Neural progenitor cell (in vitro differentiated cells): ENCODE data around the gene PIP4K2A. TPM values are rescaled to one million over a fixed set of nuclear protein-coding genes. Genes with fewer than 3 reads are reported as not detected.
A peak's percentile ranks its signal among the peaks of the same experiment; 100 is the strongest.

Experiments used
- DNase-seq: peaks from one replicate; pipeline ENCODE4 v3.0.0-alpha.2; 2016; ENCODE audit warnings: low spot score
- H2AFZ ChIP-seq: fragments of 200-600 bp; sonication (generic); replicated peaks from 2 replicates; pipeline ENCODE4 v1.6.1; 2016; ENCODE audit warnings: antibody characterized with exemption
- H3F3A ChIP-seq: fragments of 200-600 bp; sonication (generic); 2 replicates; pipeline ENCODE4 v1.6.1; 2016; ENCODE audit warnings: antibody characterized with exemption, low read depth
- H3K27ac ChIP-seq: fragments of 200-600 bp; sonication (generic); 2 replicates; pipeline ENCODE4 v1.5.1; 2016; ENCODE audit warnings: mild to moderate bottlenecking
- H3K27me3 ChIP-seq: fragments of 200-600 bp; sonication (generic); 2 replicates; pipeline ENCODE4 v1.6.1; 2016; ENCODE audit warnings: mild to moderate bottlenecking, moderate library complexity
- H3K36me3 ChIP-seq: fragments of 200-600 bp; sonication (generic); 2 replicates; pipeline ENCODE4 v1.5.1; 2016
- H3K4me1 ChIP-seq: fragments of 200-600 bp; sonication (generic); 2 replicates; pipeline ENCODE4 v1.6.1; 2016; ENCODE audit warnings: mixed run types
- H3K4me2 ChIP-seq: fragments of 200-600 bp; sonication (generic); 2 replicates; pipeline ENCODE4 v1.6.1; 2016
- H3K4me3 ChIP-seq: fragments of 200-600 bp; sonication (generic); 2 replicates; pipeline ENCODE4 v1.5.1; 2016
- H3K79me2 ChIP-seq: fragments of 200-600 bp; sonication (generic); 2 replicates; pipeline ENCODE4 v1.6.1; 2016; ENCODE audit warnings: low read depth
- H3K9ac ChIP-seq: fragments of 200-600 bp; sonication (generic); 2 replicates; pipeline ENCODE4 v1.6.1; 2016
- H3K9me3 ChIP-seq: fragments of 200-600 bp; sonication (generic); 2 replicates; pipeline ENCODE4 v1.5.1; 2016; ENCODE audit warnings: low read depth
- H4K20me1 ChIP-seq: fragments of 200-600 bp; sonication (generic); 2 replicates; pipeline ENCODE4 v1.6.1; 2016; ENCODE audit warnings: low read depth
- H3K27ac Mint-ChIP-seq: 3 replicates; pipeline ENCODE4 v1.8.0; 2021; ENCODE audit warnings: mixed read lengths
- H3K27me3 Mint-ChIP-seq: 2 replicates; pipeline ENCODE4 v1.8.0; 2022; ENCODE audit warnings: low read depth, mild to moderate bottlenecking, inconsistent platforms, moderate library complexity, mixed read lengths; ENCODE audit not compliant: insufficient read depth
- H3K36me3 Mint-ChIP-seq: 3 replicates; pipeline ENCODE4 v1.8.0; 2021; ENCODE audit warnings: mixed read lengths
- H3K4me1 Mint-ChIP-seq: 3 replicates; pipeline ENCODE4 v1.8.0; 2021; ENCODE audit warnings: mixed read lengths
- H3K4me3 Mint-ChIP-seq: 3 replicates; pipeline ENCODE4 v1.8.0; 2021; ENCODE audit warnings: mild to moderate bottlenecking, moderate library complexity, mixed read lengths
- H3K9me3 Mint-ChIP-seq: 3 replicates; pipeline ENCODE4 v1.8.0; 2020; ENCODE audit warnings: mixed read lengths
- CTCF ChIP-seq: fragments of 200-600 bp; sonication (generic); IDR thresholded peaks from 2 replicates; pipeline ENCODE4 v1.5.1; 2017; ENCODE audit warnings: antibody characterized with exemption, mild to moderate bottlenecking
- EZH2 ChIP-seq: fragments of 200-600 bp; sonication (generic); IDR thresholded peaks from 2 replicates; pipeline ENCODE4 v1.6.1; 2017; ENCODE audit warnings: antibody characterized with exemption, mild to moderate bottlenecking, moderate library complexity
- EZH2phosphoT487 ChIP-seq: fragments of 200-600 bp; sonication (generic); IDR thresholded peaks from 2 replicates; pipeline ENCODE4 v1.6.1; 2017; ENCODE audit warnings: antibody characterized with exemption
- total RNA-seq: library from RNA; depleted of rRNA; stranded (reverse); fragments of >200 nt; gene quantifications from 2 replicates; pipeline ENCODE4 v1.2.3, GENCODE V29; 2015; ENCODE audit warnings: low replicate concordance

The PIP4K2A gene
- total RNA-seq, 1 donor from 2014 or later, result 37.6 TPM

- H3K4me2 ChIP-seq, result no peak overlapping the region
- DNase-seq, result no peak
- H2AFZ ChIP-seq, result no peak overlapping the region
- Mint-ChIP-seq H3K9me3 (peaks cover 5% of the 10 kb centered on the region), H3K27me3 (no peaks in the 10 kb centered on the region), H3K4me1 (peaks cover 53% of the 10 kb centered on the region), H3K27ac (no peak overlapping the region), H3K36me3 (peaks cover 3% of the 10 kb centered on the region), H3K4me3 (no peak overlapping the region)
- H3K79me2 ChIP-seq, result peaks cover 44% of the 10 kb centered on the region
- no peaks in the 10 kb centered on the region for H3K9me3 ChIP-seq
- H4K20me1 ChIP-seq, result peaks cover 5% of the 10 kb centered on the region
- peaks cover 46% of the 10 kb centered on the region for H3K4me1 ChIP-seq
- peaks cover 13% of the 10 kb centered on the region for H3F3A ChIP-seq
- no peaks in the 10 kb centered on the region for H3K36me3 ChIP-seq
- no peak overlapping the region for H3K9ac ChIP-seq
- no peak for TF ChIP-seq EZH2
- peak; percentile 24 for TF ChIP-seq CTCF
- H3K27ac ChIP-seq, result no peak overlapping the region
- H3K4me3 ChIP-seq, result no peak overlapping the region
- H3K27me3 ChIP-seq, result no peaks in the 10 kb centered on the region
These were observed 96.9 kb downstream of the PIP4K2A start for GRCh38 chr10:22617516-22617915.

- peaks cover 53% of the 10 kb centered on the region for H3K4me1 Mint-ChIP-seq
- Histone ChIP-seq H3K36me3 (no peaks in the 10 kb centered on the region), H3K79me2 (peaks cover 44% of the 10 kb centered on the region), H3K9me3 (no peaks in the 10 kb centered on the region), H4K20me1 (peaks cover 5% of the 10 kb centered on the region), H3K4me3 (no peak overlapping the region), H2AFZ (no peak overlapping the region), H3K9ac (no peak overlapping the region), H3K27ac (no peak overlapping the region), H3K27me3 (no peaks in the 10 kb centered on the region), H3K4me1 (peaks cover 46% of the 10 kb centered on the region), H3K4me2 (no peak overlapping the region), H3F3A (peaks cover 13% of the 10 kb centered on the region)
- no peaks in the 10 kb centered on the region for H3K27me3 Mint-ChIP-seq
- no peak overlapping the region for H3K4me3 Mint-ChIP-seq
- peaks cover 5% of the 10 kb centered on the region for H3K9me3 Mint-ChIP-seq
- H3K27ac Mint-ChIP-seq, result no peak overlapping the region
- H3K36me3 Mint-ChIP-seq, result peaks cover 3% of the 10 kb centered on the region
- TF ChIP-seq EZH2, result no peak
- TF ChIP-seq CTCF, result no peak
- TF ChIP-seq EZH2phosphoT487, result no peak
- DNase-seq, result no peak
These were observed 97.3 kb downstream of the PIP4K2A start for GRCh38 chr10:22617051-22617450.

- no peaks in the 10 kb centered on the region for H3K27me3 Mint-ChIP-seq
- H3K4me2 ChIP-seq, result no peak overlapping the region
- peaks cover 5% of the 10 kb centered on the region for H4K20me1 ChIP-seq
- no peak for DNase-seq
- H3K27ac ChIP-seq, result no peak overlapping the region
- no peaks in the 10 kb centered on the region for H3K27me3 ChIP-seq
- no peak overlapping the region for H2AFZ ChIP-seq
- peaks cover 41% of the 10 kb centered on the region for H3K4me1 ChIP-seq
- peaks cover 2% of the 10 kb centered on the region for H3K9me3 Mint-ChIP-seq
- peaks cover 13% of the 10 kb centered on the region for H3F3A ChIP-seq
- peaks cover 47% of the 10 kb centered on the region for H3K4me1 Mint-ChIP-seq
- TF ChIP-seq EZH2, result no peak
- no peak for TF ChIP-seq CTCF
- no peak for TF ChIP-seq EZH2phosphoT487
- peaks cover 2% of the 10 kb centered on the region for H3K36me3 Mint-ChIP-seq
- no peak overlapping the region for H3K4me3 Mint-ChIP-seq
- H3K79me2 ChIP-seq, result peaks cover 49% of the 10 kb centered on the region
- no peaks in the 10 kb centered on the region for H3K9me3 ChIP-seq
- H3K27ac Mint-ChIP-seq, result no peak overlapping the region
- no peaks in the 10 kb centered on the region for H3K36me3 ChIP-seq
- H3K4me3 ChIP-seq, result no peak overlapping the region
- no peak overlapping the region for H3K9ac ChIP-seq
These were observed 98.4 kb downstream of the PIP4K2A start for GRCh38 chr10:22615819-22616499.
